ENCODE measurements around the gene MAPK8.
"Not testable (repeated sequence)": the region's sequence is repeated elsewhere in the genome, so short reads cannot be mapped to it uniquely, and the experiment has no call there.

The MAPK8 gene

DNA sequence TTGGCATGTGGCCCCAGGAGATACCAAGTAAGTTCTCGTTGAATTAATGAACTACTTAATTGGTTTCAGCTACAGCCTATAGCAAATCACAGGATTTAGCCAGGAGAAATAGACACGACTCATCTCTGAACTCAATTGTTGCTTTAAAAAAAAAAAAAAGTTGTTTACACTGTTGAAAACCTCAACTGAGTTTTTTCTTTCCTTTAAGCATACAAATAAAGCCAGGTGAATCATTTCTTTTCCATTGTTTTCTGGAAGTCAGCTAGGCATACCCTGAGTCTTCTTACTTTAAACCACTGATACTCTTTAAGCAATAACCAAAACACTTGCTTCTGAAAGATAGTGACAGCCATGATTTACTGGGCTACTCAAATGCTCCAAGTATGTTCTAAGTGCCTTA, 32.7 kb upstream of the MAPK8 start:
- no peak for DNase-seq (ENCODE audit: extremely low read depth, low read depth)
- TF ChIP-seq, protein P1, sequence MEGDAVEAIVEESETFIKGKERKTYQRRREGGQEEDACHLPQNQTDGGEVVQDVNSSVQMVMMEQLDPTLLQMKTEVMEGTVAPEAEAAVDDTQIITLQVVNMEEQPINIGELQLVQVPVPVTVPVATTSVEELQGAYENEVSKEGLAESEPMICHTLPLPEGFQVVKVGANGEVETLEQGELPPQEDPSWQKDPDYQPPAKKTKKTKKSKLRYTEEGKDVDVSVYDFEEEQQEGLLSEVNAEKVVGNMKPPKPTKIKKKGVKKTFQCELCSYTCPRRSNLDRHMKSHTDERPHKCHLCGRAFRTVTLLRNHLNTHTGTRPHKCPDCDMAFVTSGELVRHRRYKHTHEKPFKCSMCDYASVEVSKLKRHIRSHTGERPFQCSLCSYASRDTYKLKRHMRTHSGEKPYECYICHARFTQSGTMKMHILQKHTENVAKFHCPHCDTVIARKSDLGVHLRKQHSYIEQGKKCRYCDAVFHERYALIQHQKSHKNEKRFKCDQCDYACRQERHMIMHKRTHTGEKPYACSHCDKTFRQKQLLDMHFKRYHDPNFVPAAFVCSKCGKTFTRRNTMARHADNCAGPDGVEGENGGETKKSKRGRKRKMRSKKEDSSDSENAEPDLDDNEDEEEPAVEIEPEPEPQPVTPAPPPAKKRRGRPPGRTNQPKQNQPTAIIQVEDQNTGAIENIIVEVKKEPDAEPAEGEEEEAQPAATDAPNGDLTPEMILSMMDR (IDR thresholded peaks at IDR 0.05; ENCODE audit: low read depth, low read length, missing control alignments) = no peak

DNA sequence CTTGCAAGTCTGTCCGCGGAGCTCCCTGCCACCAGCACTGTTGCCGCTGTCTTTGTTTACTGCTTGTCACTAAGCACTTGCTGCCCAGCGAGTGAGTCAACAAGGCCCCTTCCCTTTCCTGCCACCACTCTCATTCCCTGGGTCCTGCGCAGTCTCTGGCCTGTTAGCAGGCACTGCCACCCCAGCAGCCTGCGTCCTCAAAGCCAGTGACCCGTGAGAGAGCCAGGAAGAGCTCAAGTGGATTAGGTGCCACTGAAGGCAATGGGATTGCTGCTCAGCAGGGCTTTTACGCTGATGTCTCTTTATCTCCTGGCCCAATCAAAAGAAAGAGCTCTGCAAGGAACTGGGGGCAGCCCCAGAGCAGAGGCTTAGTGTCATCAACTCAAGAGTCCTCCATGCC, 31.8 kb upstream of the MAPK8 start, which contains the start of gene FRMPD2:
Gene FRMPD2, minus strand, starts transcription at position 61 of the 400 bp plus-strand sequence. CDS start 129 bp downstream, outside the sequence.
- TF ChIP-seq, protein P1 (IDR thresholded peaks at IDR 0.05; ENCODE audit: low read depth, low read length, missing control alignments) = no peak

More for the DNA sequence above, 32.7 kb upstream of the MAPK8 start:
- H3K4me3 ChIP-seq (replicated peaks; ENCODE audit: low read depth, low read length) = no peak overlapping the region

DNA sequence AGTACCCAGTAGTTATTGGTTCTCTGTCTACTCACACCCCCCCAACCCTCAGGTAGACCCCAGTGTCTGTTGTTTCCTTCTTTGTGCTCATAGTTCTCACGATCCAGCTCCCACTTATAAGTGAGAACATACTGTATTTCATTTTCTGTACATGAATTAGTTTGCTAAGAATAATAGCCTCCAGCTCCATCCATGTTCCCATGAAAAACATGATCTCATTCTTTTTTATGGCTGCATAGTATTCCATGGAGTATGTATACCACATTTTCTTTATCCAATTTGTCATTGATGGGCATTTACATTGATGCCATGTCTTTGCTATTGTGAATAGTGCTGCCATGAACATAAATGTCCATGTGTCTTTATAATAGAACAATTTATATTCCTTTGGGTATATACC, 29.4 kb upstream of the MAPK8 start:
- TF ChIP-seq, protein P1 (IDR thresholded peaks at IDR 0.05; ENCODE audit: low read depth, low read length, missing control alignments) = no peak
- DNase-seq (ENCODE audit: extremely low read depth, low read depth) = no peak
- H3K4me3 ChIP-seq (replicated peaks; ENCODE audit: low read depth, low read length) = no peak overlapping the region

More for the DNA sequence above, 31.8 kb upstream of the MAPK8 start, which contains the start of gene FRMPD2:
- no peak within 1 kb of the TSS for H3K4me3 ChIP-seq (replicated peaks; ENCODE audit: low read depth, low read length)
- no peak for DNase-seq (ENCODE audit: extremely low read depth, low read depth)

DNA sequence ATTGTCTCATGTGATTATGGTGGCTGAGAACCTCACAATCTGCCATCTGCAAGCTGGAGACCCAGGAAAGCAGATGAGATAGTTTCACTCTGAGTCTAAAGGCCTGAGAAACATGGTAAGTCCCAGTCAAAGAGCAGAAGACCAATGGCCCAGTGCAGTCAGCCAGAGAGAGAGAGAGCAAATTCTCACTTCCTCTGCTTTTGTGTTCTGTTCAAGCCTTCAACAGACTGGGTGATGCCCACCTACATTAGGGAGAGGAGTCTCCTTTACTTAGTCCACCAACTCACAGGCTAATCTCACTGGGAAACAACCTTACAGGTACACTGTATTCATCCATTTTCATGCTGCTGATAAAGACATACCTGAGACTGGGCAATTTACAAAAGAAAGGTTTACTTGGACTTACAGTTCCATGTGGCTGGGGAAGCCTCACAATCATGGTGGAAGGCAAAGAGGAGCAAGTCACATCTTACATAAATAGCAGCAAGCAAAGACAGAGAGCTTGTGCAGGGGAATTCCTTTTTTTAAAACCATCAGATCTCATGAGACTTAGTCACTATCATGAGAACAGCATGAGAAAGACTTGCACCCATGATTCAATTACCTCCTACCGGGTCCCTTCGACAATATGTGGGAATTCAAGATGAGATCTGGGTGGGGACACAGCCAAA, 27.3 kb upstream of the MAPK8 start:
- H3K4me3 ChIP-seq (replicated peaks; ENCODE audit: low read depth, low read length) = no peak overlapping the region
- TF ChIP-seq, protein P1 (IDR thresholded peaks at IDR 0.05; ENCODE audit: low read depth, low read length, missing control alignments) = no peak
- no peak for DNase-seq (ENCODE audit: extremely low read depth, low read depth)

DNA sequence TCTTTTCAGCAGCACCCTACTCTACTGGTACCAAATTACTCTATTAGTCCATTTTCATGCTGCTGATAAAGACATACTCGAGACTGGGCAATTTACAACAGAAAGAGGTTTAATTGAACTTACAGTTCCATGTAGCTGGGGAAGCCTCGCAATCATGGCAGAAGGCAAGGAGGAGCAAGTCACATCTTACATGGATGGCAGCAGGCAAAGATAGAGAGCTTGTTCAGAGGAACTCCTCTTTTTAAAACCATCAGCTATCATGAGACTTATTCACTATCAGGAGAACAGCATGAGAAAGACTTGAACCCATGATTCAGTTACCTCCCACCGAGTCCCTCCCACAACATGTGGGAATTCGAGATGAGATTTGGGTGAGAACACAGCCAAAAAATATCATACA, 24.8 kb upstream of the MAPK8 start:
- not testable (repeated sequence) for H3K4me3 ChIP-seq (replicated peaks; ENCODE audit: low read depth, low read length); DNase-seq (ENCODE audit: extremely low read depth, low read depth)

DNA sequence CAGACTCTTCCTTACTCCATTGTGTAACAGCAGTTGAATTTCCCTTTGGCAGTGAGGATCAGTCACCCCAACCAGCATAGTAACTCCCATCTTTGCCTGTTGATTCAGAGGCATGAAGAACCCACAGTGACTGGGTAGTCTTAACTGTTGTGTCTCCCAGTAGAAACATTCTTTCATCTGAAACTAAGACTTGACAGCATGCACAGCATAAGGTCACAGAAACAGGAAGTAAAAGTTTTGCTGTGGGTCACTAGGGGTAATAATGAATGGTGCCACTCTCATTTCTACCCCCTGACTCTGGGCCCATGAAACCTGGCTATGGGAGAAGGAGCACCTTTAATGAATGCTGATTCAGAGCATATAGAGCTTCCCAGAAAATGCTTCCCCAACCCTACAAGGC, 23.6 kb upstream of the MAPK8 start:
- TF ChIP-seq, protein P1 (IDR thresholded peaks at IDR 0.05; ENCODE audit: low read depth, low read length, missing control alignments) = no peak
- H3K4me3 ChIP-seq (replicated peaks; ENCODE audit: low read depth, low read length) = no peak overlapping the region
- DNase-seq (ENCODE audit: extremely low read depth, low read depth) = no peak

DNA sequence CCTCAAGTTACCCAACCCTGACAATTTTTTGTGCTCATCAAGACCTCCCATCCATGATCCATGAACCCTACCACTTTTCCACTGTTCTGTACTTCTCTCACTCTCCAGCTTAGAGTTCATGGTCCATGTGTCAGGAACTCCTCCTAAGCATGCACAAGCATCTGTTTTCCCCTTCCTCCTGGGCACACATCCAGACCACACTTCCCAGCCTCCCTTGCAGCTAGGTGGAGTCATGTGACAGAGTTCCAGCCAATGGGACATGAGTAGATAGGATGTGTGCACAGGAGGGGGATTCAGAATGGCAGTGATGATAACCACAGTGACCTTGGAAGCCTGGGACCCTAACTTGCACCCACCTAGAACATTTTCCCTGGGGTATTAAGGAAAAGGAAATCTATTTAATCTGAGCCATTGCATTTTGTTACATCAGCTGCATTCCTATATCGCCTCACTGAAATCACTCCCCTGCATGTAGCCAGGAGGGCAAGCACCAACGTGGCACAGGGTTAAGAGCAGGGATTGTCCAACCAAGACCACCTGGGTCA, 22.4 kb upstream of the MAPK8 start:
- no peak for DNase-seq (ENCODE audit: extremely low read depth, low read depth)
- TF ChIP-seq, protein P1 (IDR thresholded peaks at IDR 0.05; ENCODE audit: low read depth, low read length, missing control alignments) = no peak
- H3K4me3 ChIP-seq (replicated peaks; ENCODE audit: low read depth, low read length) = no peak overlapping the region

All from HFF-Myc (cell line).